HCT116 (cell line): ENCODE data around the gene INHBA. TPM values are rescaled to one million over a fixed set of nuclear protein-coding genes. Genes with fewer than 3 reads are reported as not detected.

Experiments used
- ATAC-seq: fragments of 200-7000 bp; cut with Tn5 transposase; 2 replicates; pipeline ENCODE4 v1.9.1; 2020; ENCODE audit warnings: mild to moderate bottlenecking, moderate library complexity
- BruUV-seq: library from RNA; stranded (reverse); fragments of 400-500 nt; replicated peaks from 2 replicates; lab custom pipeline; 2021; lab: Mats Ljungman, UMichigan
- CTCF ChIA-PET: fragments of 300-600 bp; sonication (Branson Sonifier 250); formaldehyde crosslinking; loops from one replicate; lab custom pipeline; 2021; ENCODE audit warnings: antibody characterized with exemption; lab: Charles Lee
- POLR2A ChIA-PET: fragments of 300-600, 350-600 bp; sonication (Branson Sonifier 250); formaldehyde crosslinking; loops from one replicate; lab custom pipeline; 2021; ENCODE audit warnings: antibody characterized with exemption; lab: Charles Lee
- RAD21 ChIA-PET, 2 experiments: fragments of 300-600 bp; sonication (Branson Sonifier 250); formaldehyde crosslinking; loops; one replicate each; lab custom pipeline; 2023; ENCODE audit warnings: low total read pairs in 2 of 2; ENCODE audit not compliant: uncharacterized antibody in 2 of 2, unreplicated experiment in 2 of 2, low non-redundant PET in 1 of 2; lab: Charles Lee
- DNase-seq: peaks from one replicate; pipeline ENCODE4 v3.0.0-alpha.2; 2010; ENCODE audit warnings: low read depth, low spot score
- H2AFZ ChIP-seq: fragments of 200-600 bp; shearing (Covaris generic), sonication (generic); 2 replicates; pipeline ENCODE4 v1.6.1; 2017; ENCODE audit warnings: low read depth, mixed run types, mixed read lengths, antibody characterized with exemption, low read length; ENCODE audit not compliant: poor library complexity, severe bottlenecking
- H3K27ac ChIP-seq: 2 replicates; pipeline ENCODE4 v1.5.1; 2012; ENCODE audit warnings: low read depth, low read length
- H3K27me3 ChIP-seq: fragments of 200-600 bp; sonication (generic); 2 replicates; pipeline ENCODE4 v1.6.1; 2016; ENCODE audit warnings: mixed run types, low read length, mixed read lengths; ENCODE audit not compliant: insufficient read depth
- H3K36me3 ChIP-seq, 2 experiments: fragments of 200-500 bp in 1 of 2; fragments of 200-600 bp in 1 of 2; sonication (Bioruptor generic) in 1 of 2; sonication (generic) in 1 of 2; 2 replicates each; pipeline versions ENCODE4 v1.5.1 to v1.6.1; 2014 to 2016; ENCODE audit warnings: low read length in 2 of 2, inconsistent platforms in 1 of 2, mixed read lengths in 1 of 2, mixed run types in 1 of 2; ENCODE audit not compliant: insufficient read depth in 2 of 2, control insufficient read depth in 1 of 2
- H3K4me1 ChIP-seq, 2 experiments: fragments of 200-600 bp in 1 of 2; sonication (generic) in 1 of 2; 2 replicates each; pipeline versions ENCODE4 v1.5.1 to v1.6.1; 2012 to 2017; ENCODE audit warnings: low read length in 2 of 2, inconsistent platforms in 1 of 2, mild to moderate bottlenecking in 1 of 2, mixed read lengths in 1 of 2, mixed run types in 1 of 2, moderate library complexity in 1 of 2; ENCODE audit not compliant: insufficient read depth in 2 of 2, control insufficient read depth in 1 of 2
- H3K4me2 ChIP-seq: fragments of 200-600 bp; sonication (generic); 2 replicates; pipeline ENCODE4 v1.6.1; 2017; ENCODE audit warnings: mixed run types, low read length, mixed read lengths
- H3K4me3 ChIP-seq, 2 experiments: fragments of 200-600 bp in 1 of 2; sonication (generic) in 1 of 2; replicated peaks in 1 of 2; 2 replicates each; pipeline ENCODE4 v1.5.1; 2011 to 2016; ENCODE audit warnings: low read length in 2 of 2, control low read depth in 1 of 2, low read depth in 1 of 2, mild to moderate bottlenecking in 1 of 2, mixed read lengths in 1 of 2, mixed run types in 1 of 2
- H3K79me2 ChIP-seq: fragments of 200-600 bp; sonication (generic); 2 replicates; pipeline ENCODE4 v1.6.1; 2017; ENCODE audit warnings: mild to moderate bottlenecking, mixed run types, low read length, moderate library complexity, mixed read lengths; ENCODE audit not compliant: insufficient read depth
- H3K9ac ChIP-seq: fragments of 200-600 bp; sonication (generic); 2 replicates; pipeline ENCODE4 v1.6.1; 2016; ENCODE audit warnings: low read length, mixed read lengths
- H3K9me2 ChIP-seq: fragments of 200-600 bp; sonication (generic), shearing (Covaris generic); 2 replicates; pipeline ENCODE4 v1.6.1; 2017; ENCODE audit warnings: mixed run types, mild to moderate bottlenecking, moderate library complexity; ENCODE audit not compliant: insufficient read depth
- H3K9me3 ChIP-seq, 2 experiments: fragments of 200-500 bp in 1 of 2; fragments of 200-600 bp in 1 of 2; sonication (Bioruptor generic) in 1 of 2; sonication (generic) in 1 of 2; 2 replicates each; pipeline ENCODE4 v1.6.1; 2014 to 2017; ENCODE audit warnings: low read length in 2 of 2, mixed read lengths in 2 of 2, inconsistent platforms in 1 of 2, low read depth in 1 of 2, mild to moderate bottlenecking in 1 of 2, mixed run types in 1 of 2, moderate library complexity in 1 of 2; ENCODE audit not compliant: control insufficient read depth in 1 of 2, insufficient read depth in 1 of 2
- H4K20me1 ChIP-seq: fragments of 200-600 bp; sonication (generic), shearing (Covaris generic); 2 replicates; pipeline ENCODE4 v1.6.1; 2017; ENCODE audit warnings: mixed run types, mild to moderate bottlenecking, moderate library complexity; ENCODE audit not compliant: insufficient read depth
- ATF3 ChIP-seq: IDR thresholded peaks from 2 replicates; pipeline ENCODE4 v1.6.1; 2012
- CTCF ChIP-seq, 3 experiments: fragments of 200-600 bp in 1 of 3; sonication (generic) in 1 of 3; IDR thresholded peaks in 2 of 3; conservative IDR thresholded peaks in 1 of 3; 2 replicates each; pipeline ENCODE4 v1.5.1; 2012 to 2017; ENCODE audit warnings: low read depth in 2 of 3, low read length in 2 of 3, antibody characterized with exemption in 1 of 3, borderline replicate concordance in 1 of 3, control low read depth in 1 of 3, mild to moderate bottlenecking in 1 of 3, mixed read lengths in 1 of 3, mixed run types in 1 of 3, moderate library complexity in 1 of 3; ENCODE audit not compliant: insufficient read depth in 1 of 3
- EZH2 ChIP-seq: fragments of 200-600 bp; sonication (generic); IDR thresholded peaks from 2 replicates; pipeline ENCODE4 v1.6.1; 2017; ENCODE audit warnings: antibody characterized with exemption, mixed run types
- EZH2phosphoT487 ChIP-seq: fragments of 200-600 bp; IDR thresholded peaks from 2 replicates; pipeline ENCODE4 v1.6.1; 2018; ENCODE audit warnings: antibody characterized with exemption, borderline replicate concordance
- POLR2A ChIP-seq: IDR thresholded peaks from 2 replicates; pipeline ENCODE4 v1.7.0; 2011; ENCODE audit warnings: borderline replicate concordance; ENCODE audit not compliant: insufficient read depth, insufficient read length; ENCODE audit errors: extremely low read depth
- REST ChIP-seq: IDR thresholded peaks from 2 replicates; pipeline ENCODE4 v1.6.1; 2012; ENCODE audit warnings: low read depth
- ZBTB33 ChIP-seq: IDR thresholded peaks from 2 replicates; pipeline ENCODE4 v1.6.1; 2011; ENCODE audit warnings: mild to moderate bottlenecking, low read length, moderate library complexity; ENCODE audit not compliant: insufficient replicate concordance; ENCODE audit errors: extremely low read depth
- ZFX ChIP-seq: fragments of 450-650 bp; IDR thresholded peaks from 2 replicates; pipeline ENCODE4 v1.6.1; 2017
- ZNF274 ChIP-seq: fragments of 200-500 bp; sonication (Bioruptor generic); IDR thresholded peaks from 2 replicates; pipeline ENCODE4 v1.6.1; 2014; ENCODE audit warnings: mild to moderate bottlenecking, low read depth, low read length, inconsistent platforms
- intact Hi-C: fragments of 100-400 bp; cut with micrococcal nuclease; formaldehyde crosslinking; loops from 2 replicates; pipeline ENCODE4 v1.10.0; 2022
- total RNA-seq: library from RNA; stranded (reverse); gene quantifications from one replicate; pipeline ENCODE4 v1.2.1, GENCODE V29; 2021; ENCODE audit not compliant: unreplicated experiment

Gene INHBA
- total RNA-seq, 1 experiment from 2014 or later: 0.10 TPM

- Histone ChIP-seq H3K9ac (no peak overlapping the region), H4K20me1 (no peaks in the 10 kb centered on the region), H3K27ac (no peak overlapping the region), H3K36me3 (no peaks in the 10 kb centered on the region), H3K9me2 (no peaks in the 10 kb centered on the region), H3K4me2 (no peak overlapping the region), H3K4me1 (no peaks in the 10 kb centered on the region), H3K4me3 (no peak overlapping the region), H3K27me3 (no peaks in the 10 kb centered on the region), H2AFZ (no peak overlapping the region), H3K9me3 (no peaks in the 10 kb centered on the region)
- ChIA-PET RAD21 (no interaction called here), POLR2A (no interaction called here), CTCF (no interaction called here)
- intact Hi-C loops: no loop called here
- DNase-seq (no peak), ATAC-seq (no peak)
- BruUV-seq: no TSS peak
- TF ChIP-seq ZBTB33 (no peak), CTCF (IDR thresholded peaks at IDR 0.05 in 2 of 3, conservative IDR thresholded peaks at IDR 0.05 in 1 of 3; ENCODE audit: borderline replicate concordance in 1 of 3, insufficient read depth in 1 of 3, low read depth in 2 of 3, low read length in 2 of 3) (no peak), ZNF274 (no peak)
- TF ChIP-seq, all 23 proteins: peak for 0
- no peaks in the 10 kb centered on the region for H3K79me2 ChIP-seq
Measured at GRCh38 chr7:41679566-41679965, 23.3 kb downstream of the INHBA start.

- POLR2A ChIA-PET: no interaction called here
- no peaks in the 10 kb centered on the region for H3K79me2 ChIP-seq
- RAD21 ChIA-PET: no interaction called here
- no peaks in the 10 kb centered on the region for H3K36me3 ChIP-seq
- no peaks in the 10 kb centered on the region for H3K9me3 ChIP-seq
- H3K4me3 ChIP-seq: no peak overlapping the region
- no TSS peak for BruUV-seq
- no peaks in the 10 kb centered on the region for H3K27me3 ChIP-seq
- DNase-seq: no peak
- no peaks in the 10 kb centered on the region for H4K20me1 ChIP-seq
- H3K4me1 ChIP-seq: no peaks in the 10 kb centered on the region
- no peaks in the 10 kb centered on the region for H3K9me2 ChIP-seq
- H2AFZ ChIP-seq: no peak overlapping the region
- CTCF ChIA-PET: no interaction called here
- ATAC-seq: no peak
- H3K9ac ChIP-seq: no peak overlapping the region
- H3K27ac ChIP-seq: no peak overlapping the region
- no peak overlapping the region for H3K4me2 ChIP-seq
- intact Hi-C loops: no loop called here
- TF ChIP-seq POLR2A (no peak), EZH2phosphoT487 (no peak), REST (no peak), ATF3 (no peak), EZH2 (no peak), ZFX (no peak)
Measured at GRCh38 chr7:41674505-41675023, 28.3 kb downstream of the INHBA start.
